NCI-H1417 (cell line): ENCODE results near the gene VPS33A.
"Not testable (repeated sequence)": the region's sequence is repeated elsewhere in the genome, so short reads cannot be mapped to it uniquely, and the experiment has no call there.

Experiments
- DNase-seq, 3 experiments: peaks; one replicate each; lab custom pipeline; 2025; lab: John Stamatoyannopoulos, UW

VPS33A gene

GRCh38 chr12:122204167-122205052, 61.9 kb downstream of the VPS33A start:
- DNase-seq = peak in 2 of 3 experiments; percentile 63 to 75

- peak; percentile 82 to 91 (median 86) for DNase-seq
Observed at GRCh38 chr12:122203301-122204166, 62.8 kb downstream of the VPS33A start, which contains the start of gene B3GNT4. Gene B3GNT4 (plus strand): TSS chr12:122203709. CDS start chr12:122204619, 910 bp downstream.

GRCh38 chr12:122202811-122203210, 63.5 kb downstream of the VPS33A start:
- not testable (repeated sequence) for DNase-seq

GRCh38 chr12:122202017-122202416, 64.3 kb downstream of the VPS33A start:
- DNase-seq = no peak

GRCh38 chr12:122201381-122201780, 64.9 kb downstream of the VPS33A start:
- no peak for DNase-seq

- DNase-seq = no peak
Observed at GRCh38 chr12:122200541-122201175, 65.6 kb downstream of the VPS33A start.

- DNase-seq = no peak
Observed at GRCh38 chr12:122199484-122200355, 66.6 kb downstream of the VPS33A start.

- DNase-seq = no peak
Observed at GRCh38 chr12:122197612-122197966, 68.7 kb downstream of the VPS33A start.

GRCh38 chr12:122195405-122195804, 70.9 kb downstream of the VPS33A start:
- no peak for DNase-seq

- DNase-seq = no peak
Observed at GRCh38 chr12:122194804-122195203, 71.5 kb downstream of the VPS33A start.

GRCh38 chr12:122192441-122192840, 73.9 kb downstream of the VPS33A start:
- DNase-seq = no peak

- DNase-seq = peak; percentile 42 to 76 (median 68)
Observed at GRCh38 chr12:122190842-122191668, 75.2 kb downstream of the VPS33A start.

- DNase-seq = no peak
Observed at GRCh38 chr12:122189626-122190475, 76.4 kb downstream of the VPS33A start.

GRCh38 chr12:122187466-122187865, 78.8 kb downstream of the VPS33A start:
- DNase-seq = no peak

GRCh38 chr12:122185494-122186082, 80.7 kb downstream of the VPS33A start:
- no peak for DNase-seq

- DNase-seq = no peak
Observed at GRCh38 chr12:122185079-122185478, 81.2 kb downstream of the VPS33A start.

- DNase-seq = no peak
Observed at GRCh38 chr12:122184517-122184916, 81.8 kb downstream of the VPS33A start.

- DNase-seq = no peak
Observed at GRCh38 chr12:122183588-122183940, 82.7 kb downstream of the VPS33A start.
